Measurements from ENCODE around the gene NFIA. TPM values are rescaled to one million over a fixed set of nuclear protein-coding genes. Genes with fewer than 3 reads are reported as not detected.

The NFIA gene
- total and polyA plus RNA-seq, 10 of the 15 experiments (the other 5 are each of a cell fraction or from before 2014, with no cell fraction given) = 0.10 to 0.16 TPM; not detected in 8

GRCh38 chr1:61244114-61244513 lies 161.8 kb downstream of the NFIA start:
- RAD21 ChIA-PET (ENCODE audit: unreplicated experiment) = no interaction called here
- DNase-seq (ENCODE audit: low read depth, low spot score) = no peak
- BruUV-seq (replicated peaks) = no TSS peak
- TF ChIP-seq ZNF622 (IDR thresholded peaks at IDR 0.05) = no peak
- no peak for TF ChIP-seq RB1 (IDR thresholded peaks at IDR 0.05; ENCODE audit: borderline replicate concordance)
- no peak for TF ChIP-seq MEF2A (IDR thresholded peaks at IDR 0.05; ENCODE audit: insufficient read depth, low read depth, low read length)
- TF ChIP-seq, protein P1, sequence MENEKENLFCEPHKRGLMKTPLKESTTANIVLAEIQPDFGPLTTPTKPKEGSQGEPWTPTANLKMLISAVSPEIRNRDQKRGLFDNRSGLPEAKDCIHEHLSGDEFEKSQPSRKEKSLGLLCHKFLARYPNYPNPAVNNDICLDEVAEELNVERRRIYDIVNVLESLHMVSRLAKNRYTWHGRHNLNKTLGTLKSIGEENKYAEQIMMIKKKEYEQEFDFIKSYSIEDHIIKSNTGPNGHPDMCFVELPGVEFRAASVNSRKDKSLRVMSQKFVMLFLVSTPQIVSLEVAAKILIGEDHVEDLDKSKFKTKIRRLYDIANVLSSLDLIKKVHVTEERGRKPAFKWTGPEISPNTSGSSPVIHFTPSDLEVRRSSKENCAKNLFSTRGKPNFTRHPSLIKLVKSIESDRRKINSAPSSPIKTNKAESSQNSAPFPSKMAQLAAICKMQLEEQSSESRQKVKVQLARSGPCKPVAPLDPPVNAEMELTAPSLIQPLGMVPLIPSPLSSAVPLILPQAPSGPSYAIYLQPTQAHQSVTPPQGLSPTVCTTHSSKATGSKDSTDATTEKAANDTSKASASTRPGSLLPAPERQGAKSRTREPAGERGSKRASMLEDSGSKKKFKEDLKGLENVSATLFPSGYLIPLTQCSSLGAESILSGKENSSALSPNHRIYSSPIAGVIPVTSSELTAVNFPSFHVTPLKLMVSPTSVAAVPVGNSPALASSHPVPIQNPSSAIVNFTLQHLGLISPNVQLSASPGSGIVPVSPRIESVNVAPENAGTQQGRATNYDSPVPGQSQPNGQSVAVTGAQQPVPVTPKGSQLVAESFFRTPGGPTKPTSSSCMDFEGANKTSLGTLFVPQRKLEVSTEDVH (IDR thresholded peaks at IDR 0.05; ENCODE audit: low read depth, partially characterized antibody) = no peak
- no peak for TF ChIP-seq LARP7 (IDR thresholded peaks at IDR 0.05)
- no peak for TF ChIP-seq NFXL1 (IDR thresholded peaks at IDR 0.05; ENCODE audit: borderline replicate concordance)
- no peak for TF ChIP-seq DPF2 (IDR thresholded peaks at IDR 0.05)
- no peak for TF ChIP-seq KDM1A (IDR thresholded peaks at IDR 0.05; ENCODE audit: borderline replicate concordance)
- no peak for TF ChIP-seq SUPT20H (IDR thresholded peaks at IDR 0.05; ENCODE audit: borderline replicate concordance, control insufficient read depth, low read depth, low read length)
- no peak for TF ChIP-seq NR2C2 (IDR thresholded peaks at IDR 0.05; ENCODE audit: borderline replicate concordance, control insufficient read depth, insufficient read length, low read depth)
- TF ChIP-seq RCOR1 (conservative IDR thresholded peaks at IDR 0.05; ENCODE audit: low read depth, low read length) = no peak
- TF ChIP-seq, protein P2, sequence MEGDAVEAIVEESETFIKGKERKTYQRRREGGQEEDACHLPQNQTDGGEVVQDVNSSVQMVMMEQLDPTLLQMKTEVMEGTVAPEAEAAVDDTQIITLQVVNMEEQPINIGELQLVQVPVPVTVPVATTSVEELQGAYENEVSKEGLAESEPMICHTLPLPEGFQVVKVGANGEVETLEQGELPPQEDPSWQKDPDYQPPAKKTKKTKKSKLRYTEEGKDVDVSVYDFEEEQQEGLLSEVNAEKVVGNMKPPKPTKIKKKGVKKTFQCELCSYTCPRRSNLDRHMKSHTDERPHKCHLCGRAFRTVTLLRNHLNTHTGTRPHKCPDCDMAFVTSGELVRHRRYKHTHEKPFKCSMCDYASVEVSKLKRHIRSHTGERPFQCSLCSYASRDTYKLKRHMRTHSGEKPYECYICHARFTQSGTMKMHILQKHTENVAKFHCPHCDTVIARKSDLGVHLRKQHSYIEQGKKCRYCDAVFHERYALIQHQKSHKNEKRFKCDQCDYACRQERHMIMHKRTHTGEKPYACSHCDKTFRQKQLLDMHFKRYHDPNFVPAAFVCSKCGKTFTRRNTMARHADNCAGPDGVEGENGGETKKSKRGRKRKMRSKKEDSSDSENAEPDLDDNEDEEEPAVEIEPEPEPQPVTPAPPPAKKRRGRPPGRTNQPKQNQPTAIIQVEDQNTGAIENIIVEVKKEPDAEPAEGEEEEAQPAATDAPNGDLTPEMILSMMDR (IDR thresholded peaks at IDR 0.05 in 2 of 3, conservative IDR thresholded peaks at IDR 0.05 in 1 of 3; ENCODE audit: control insufficient read depth in 2 of 3, extremely low read depth in 1 of 3, insufficient read depth in 1 of 3, low read depth in 3 of 3, low read length in 3 of 3) = no peak
- TF ChIP-seq TCF12 (IDR thresholded peaks at IDR 0.05; ENCODE audit: low read depth, low read length) = no peak
- no peak for TF ChIP-seq CBFB (IDR thresholded peaks at IDR 0.05; ENCODE audit: low read depth)
- TF ChIP-seq GATAD2B (conservative IDR thresholded peaks at IDR 0.05; ENCODE audit: low read depth) = no peak
- TF ChIP-seq FOXK2 (IDR thresholded peaks at IDR 0.05) = no peak
- no peak for TF ChIP-seq NFYA (IDR thresholded peaks at IDR 0.05; ENCODE audit: borderline replicate concordance, low read depth, low read length)
- TF ChIP-seq RFX5 (IDR thresholded peaks at IDR 0.05; ENCODE audit: low read depth, low read length) = no peak
- Histone ChIP-seq H3K9me3 (replicated peaks; ENCODE audit: control insufficient read depth, insufficient read depth, low read length) (no peaks in the 10 kb centered on the region), H3K4me2 (ENCODE audit: control insufficient read depth, insufficient read depth) (no peak overlapping the region), H3K9ac (ENCODE audit: control insufficient read depth, insufficient read depth, low read length) (no peak overlapping the region), H3K27me3 (replicated peaks in 1 of 2; ENCODE audit: control insufficient read depth in 2 of 2, insufficient read depth in 2 of 2, low read length in 1 of 2) (no peaks in the 10 kb centered on the region), H3K79me2 (ENCODE audit: control insufficient read depth, insufficient read depth, low read length) (no peaks in the 10 kb centered on the region), H3K4me1 (ENCODE audit: control insufficient read depth, insufficient read depth, low read length) (no peaks in the 10 kb centered on the region), H4K20me1 (ENCODE audit: control insufficient read depth, insufficient read depth) (no peaks in the 10 kb centered on the region), H3K4me3 (no peak overlapping the region), H3K36me3 (ENCODE audit: control insufficient read depth in 2 of 2, insufficient read depth in 2 of 2, low read length in 1 of 2) (no peaks in the 10 kb centered on the region), H2AFZ (ENCODE audit: control insufficient read depth, low read depth, low read length) (no peak overlapping the region), H3K27ac (ENCODE audit: control insufficient read depth, insufficient read depth) (no peak overlapping the region)
- ATAC-seq = no peak
- CTCF ChIA-PET = no interaction called here
- 50% methylated on average over 1 of the region's 1 CpG for WGBS (ENCODE audit: insufficient coverage, insufficient replicate concordance, low lambda C conversion rate, missing lambda C conversion rate)
- intact Hi-C loops (cut with micrococcal nuclease; ENCODE audit: unreplicated experiment) = no loop called here
- POLR2A ChIA-PET = no interaction called here
- SMC1A ChIA-PET (ENCODE audit: uncharacterized antibody, unreplicated experiment) = no interaction called here
- in situ Hi-C loops (cut with MboI) = no loop called here
- no peak for FAIRE-seq

Measured in GM12878 (cell line).